ENCODE results near the gene FSTL5.

The FSTL5 gene

GRCh38 chr4:162102713-162103112, 61.1 kb downstream of the FSTL5 start:
- no peak for DNase-seq

GRCh38 chr4:162101337-162101736, 62.5 kb downstream of the FSTL5 start:
- DNase-seq, result no peak

GRCh38 chr4:162075726-162076125, 88.1 kb downstream of the FSTL5 start:
- no peak for DNase-seq

GRCh38 chr4:162061214-162061613, 102.6 kb downstream of the FSTL5 start:
- no peak for DNase-seq

- DNase-seq, result no peak
Measured at GRCh38 chr4:162059656-162060055, 104.1 kb downstream of the FSTL5 start.

- no peak for DNase-seq
Measured at GRCh38 chr4:162056990-162057389, 106.8 kb downstream of the FSTL5 start.

- DNase-seq, result no peak
Measured at GRCh38 chr4:162046135-162046534, 117.7 kb downstream of the FSTL5 start.

- DNase-seq, result no peak
Measured at GRCh38 chr4:162038112-162038511, 125.7 kb downstream of the FSTL5 start.

GRCh38 chr4:162017863-162018262, 145.9 kb downstream of the FSTL5 start:
- DNase-seq, result no peak

- no peak for DNase-seq
Measured at GRCh38 chr4:162016991-162017390, 146.8 kb downstream of the FSTL5 start.

- DNase-seq, result no peak
Measured at GRCh38 chr4:162016219-162016618, 147.6 kb downstream of the FSTL5 start.

- no peak for DNase-seq
Measured at GRCh38 chr4:162015090-162015489, 148.7 kb downstream of the FSTL5 start.

- DNase-seq, result no peak
Measured at GRCh38 chr4:162011089-162011488, 152.7 kb downstream of the FSTL5 start.

GRCh38 chr4:162010362-162010761, 153.4 kb downstream of the FSTL5 start:
- no peak for DNase-seq

- DNase-seq, result no peak
Measured at GRCh38 chr4:161992317-161992716, 171.5 kb downstream of the FSTL5 start.

- no peak for DNase-seq
Measured at GRCh38 chr4:161991811-161992210, 172.0 kb downstream of the FSTL5 start.

- no peak for DNase-seq
Measured at GRCh38 chr4:161990721-161991120, 173.1 kb downstream of the FSTL5 start.

- DNase-seq, result no peak
Measured at GRCh38 chr4:161988946-161989345, 174.9 kb downstream of the FSTL5 start.

- DNase-seq, result no peak
Measured at GRCh38 chr4:161987611-161988010, 176.2 kb downstream of the FSTL5 start.

- DNase-seq, result no peak
Measured at GRCh38 chr4:161952382-161952781, 211.4 kb downstream of the FSTL5 start.

- no peak for DNase-seq
Measured at GRCh38 chr4:161949946-161950725, 213.7 kb downstream of the FSTL5 start.

GRCh38 chr4:161948026-161948770, 215.6 kb downstream of the FSTL5 start:
- no peak for DNase-seq

- DNase-seq, result no peak
Measured at GRCh38 chr4:161937596-161937995, 226.2 kb downstream of the FSTL5 start.

All from CD4-positive, alpha-beta T cell treated with Interleukin-12 subunit alpha and Interleukin-12 subunit beta, for 1 hour (primary cell).